Suprapubic skin (tissue), 3 donors: ENCODE measurements around the gene DNM3.

Experiments
- CTCF ChIP-seq, 2 donors: fragments of 200-600 bp in 1 of 2; fragments of 450-650 bp in 1 of 2; sonication (generic) in 1 of 2; IDR thresholded peaks; one replicate each; pipeline ENCODE4 v1.5.1; 2016 to 2019; ENCODE audit warnings: antibody characterized with exemption in 2 of 2, mild to moderate bottlenecking in 1 of 2, moderate library complexity in 1 of 2
- EP300 ChIP-seq: sonication (generic); formaldehyde crosslinking; IDR thresholded peaks from one replicate; pipeline ENCODE4 v1.6.1; 2017; ENCODE audit warnings: antibody characterized with exemption

DNA sequence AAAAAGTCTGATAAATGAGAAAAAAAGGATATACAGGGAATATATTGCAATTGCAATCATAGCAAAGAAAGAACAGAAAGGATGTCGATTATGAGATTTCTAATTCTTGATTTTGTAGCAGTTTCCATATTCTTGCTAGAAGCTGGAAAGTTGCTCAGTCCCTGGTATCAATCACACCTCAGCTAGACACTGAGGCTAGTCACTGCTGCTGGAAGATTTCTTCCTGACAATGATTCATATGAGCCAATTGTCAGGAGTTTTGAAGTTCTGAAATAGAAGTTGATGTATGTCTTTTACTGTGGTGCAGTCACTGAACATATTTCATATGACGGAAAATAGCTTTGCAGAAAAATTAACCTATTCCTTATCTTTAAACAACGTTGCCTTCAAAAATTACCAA, 370.8 kb downstream of the DNM3 start:
- TF ChIP-seq EP300, result no peak
- TF ChIP-seq CTCF (IDR thresholded peaks at IDR 0.05), result no peak
